OCI-LY1 (cell line): ENCODE measurements around the gene B3GAT1.

Source experiments
- H2AFZ ChIP-seq: fragments of 200-600 bp; sonication (generic), shearing (Covaris generic); 2 replicates; pipeline ENCODE4 v1.6.0; 2014; ENCODE audit warnings: antibody characterized with exemption, mild to moderate bottlenecking, low read length
- H3F3A ChIP-seq: fragments of 200-600 bp; sonication (generic), shearing (Covaris generic); 2 replicates; pipeline ENCODE4 v1.6.0; 2014; ENCODE audit warnings: mild to moderate bottlenecking, antibody characterized with exemption, low read length, moderate library complexity; ENCODE audit not compliant: insufficient read depth
- H3K27ac ChIP-seq: fragments of 200-600 bp; sonication (generic); 2 replicates; pipeline ENCODE4 v1.5.1; 2014; ENCODE audit warnings: low read length, mixed run types, mild to moderate bottlenecking, low read depth; ENCODE audit not compliant: poor library complexity, severe bottlenecking
- H3K27me3 ChIP-seq: fragments of 200-600 bp; sonication (generic); 2 replicates; pipeline ENCODE4 v1.6.0; 2014; ENCODE audit warnings: antibody characterized with exemption, mild to moderate bottlenecking, low read length, moderate library complexity; ENCODE audit not compliant: insufficient read depth
- H3K36me3 ChIP-seq: fragments of 200-600 bp; sonication (generic); 2 replicates; pipeline ENCODE4 v1.6.1; 2014; ENCODE audit warnings: mild to moderate bottlenecking, antibody characterized with exemption, low read length, moderate library complexity, mixed read lengths; ENCODE audit not compliant: insufficient read depth
- H3K4me1 ChIP-seq: fragments of 200-600 bp; sonication (generic); 2 replicates; pipeline ENCODE4 v1.5.1; 2014; ENCODE audit warnings: mild to moderate bottlenecking, low read length, moderate library complexity; ENCODE audit not compliant: insufficient read depth, severe bottlenecking
- H3K4me2 ChIP-seq: fragments of 200-600 bp; sonication (generic), shearing (Covaris generic); 2 replicates; pipeline ENCODE4 v1.6.1; 2014; ENCODE audit warnings: low read length
- H3K4me3 ChIP-seq: fragments of 200-600 bp; sonication (generic); 2 replicates; pipeline ENCODE4 v1.5.1; 2014; ENCODE audit warnings: low read length, low read depth, mild to moderate bottlenecking, mixed read lengths; ENCODE audit not compliant: poor library complexity, severe bottlenecking
- H3K79me2 ChIP-seq: fragments of 200-600 bp; shearing (Covaris generic); 2 replicates; pipeline ENCODE4 v1.6.1; 2016; ENCODE audit warnings: mixed run types, low read length, mixed read lengths; ENCODE audit not compliant: insufficient read depth
- H3K9ac ChIP-seq: fragments of 200-600 bp; sonication (generic), shearing (Covaris generic); 2 replicates; pipeline ENCODE4 v1.6.1; 2014; ENCODE audit warnings: mild to moderate bottlenecking, low read length, mixed read lengths
- H3K9me2 ChIP-seq: fragments of 200-600 bp; sonication (generic), shearing (Covaris generic); 2 replicates; pipeline ENCODE4 v1.6.1; 2014; ENCODE audit warnings: low read depth, mild to moderate bottlenecking, low read length, mixed read lengths
- H3K9me3 ChIP-seq: fragments of 200-600 bp; shearing (Covaris generic); 2 replicates; pipeline ENCODE4 v1.6.1; 2014; ENCODE audit warnings: low read length, mixed read lengths
- H4K20me1 ChIP-seq: fragments of 200-600 bp; sonication (generic), shearing (Covaris generic); 2 replicates; pipeline ENCODE4 v1.6.0; 2016; ENCODE audit warnings: mild to moderate bottlenecking, low read length; ENCODE audit not compliant: insufficient read depth
- CTCF ChIP-seq: fragments of 200-600 bp; sonication (generic), shearing (Covaris generic); IDR thresholded peaks from 2 replicates; pipeline ENCODE4 v1.5.1; 2017; ENCODE audit warnings: mild to moderate bottlenecking, antibody characterized with exemption, low read length, moderate library complexity, mixed read lengths
- EZH2 ChIP-seq: fragments of 200-600 bp; sonication (generic), shearing (Covaris generic); IDR thresholded peaks from 2 replicates; pipeline ENCODE4 v1.8.0; 2017; ENCODE audit warnings: borderline replicate concordance, mixed run types, mild to moderate bottlenecking, antibody characterized with exemption, low read length, moderate library complexity, mixed read lengths

The B3GAT1 gene

GRCh38 chr11:134342572-134343340 is 69.3 kb downstream of the B3GAT1 start:
- Histone ChIP-seq H3F3A (no peaks in the 10 kb centered on the region), H3K9me3 (no peaks in the 10 kb centered on the region)
- TF ChIP-seq CTCF: no peak
- TF ChIP-seq EZH2: no peak

GRCh38 chr11:134341805-134342571 is 70.1 kb downstream of the B3GAT1 start:
- Histone ChIP-seq H3K9ac (no peak overlapping the region), H3K9me2 (no peaks in the 10 kb centered on the region), H3K4me1 (no peaks in the 10 kb centered on the region), H3K79me2 (no peaks in the 10 kb centered on the region), H3F3A (no peaks in the 10 kb centered on the region), H3K36me3 (no peaks in the 10 kb centered on the region), H3K27ac (no peak overlapping the region), H3K9me3 (no peaks in the 10 kb centered on the region), H4K20me1 (no peaks in the 10 kb centered on the region), H3K27me3 (no peaks in the 10 kb centered on the region), H2AFZ (no peak overlapping the region), H3K4me3 (no peak overlapping the region), H3K4me2 (no peak overlapping the region)
- TF ChIP-seq EZH2 (no peak), CTCF (no peak)

More at GRCh38 chr11:134342572-134343340, 69.3 kb downstream of the B3GAT1 start:
- Histone ChIP-seq H3K4me2 (no peak overlapping the region), H2AFZ (no peak overlapping the region), H3K79me2 (no peaks in the 10 kb centered on the region), H3K9me2 (no peaks in the 10 kb centered on the region), H3K36me3 (no peaks in the 10 kb centered on the region), H4K20me1 (no peaks in the 10 kb centered on the region), H3K27me3 (no peaks in the 10 kb centered on the region), H3K4me1 (no peaks in the 10 kb centered on the region), H3K9ac (no peak overlapping the region), H3K27ac (no peak overlapping the region), H3K4me3 (no peak overlapping the region)

- no peaks in the 10 kb centered on the region for H3K9me3 ChIP-seq
- H3K4me3 ChIP-seq: no peak overlapping the region
- H4K20me1 ChIP-seq: no peaks in the 10 kb centered on the region
- no peaks in the 10 kb centered on the region for H3K9me2 ChIP-seq
- H3K27ac ChIP-seq: no peak overlapping the region
- H3F3A ChIP-seq: no peaks in the 10 kb centered on the region
- H3K36me3 ChIP-seq: no peaks in the 10 kb centered on the region
- H3K4me2 ChIP-seq: no peak overlapping the region
- no peak for TF ChIP-seq EZH2
- no peak for TF ChIP-seq CTCF
- no peak overlapping the region for H3K9ac ChIP-seq
- H3K27me3 ChIP-seq: no peaks in the 10 kb centered on the region
- no peaks in the 10 kb centered on the region for H3K4me1 ChIP-seq
- no peaks in the 10 kb centered on the region for H3K79me2 ChIP-seq
- H2AFZ ChIP-seq: no peak overlapping the region
Measured at GRCh38 chr11:134340354-134340964, 71.6 kb downstream of the B3GAT1 start.
